Tibial nerve (tissue), 4 donors: ENCODE measurements around the gene MPV17. TPM values are rescaled to one million over a fixed set of nuclear protein-coding genes. Genes with fewer than 3 reads are reported as not detected.

Experiments used
- DNase-seq, 2 donors: peaks; one replicate each; pipeline ENCODE4 v3.0.0-alpha.2; 2019; ENCODE audit warnings: low spot score in 2 of 2
- H3K27ac ChIP-seq, 4 donors: fragments of 200-600 bp; sonication (generic) in 3 of 4; one replicate each; pipeline ENCODE4 v1.5.1; 2017 to 2019; ENCODE audit warnings: mild to moderate bottlenecking in 1 of 4
- H3K27me3 ChIP-seq, 2 donors: fragments of 200-600 bp; sonication (generic) in 1 of 2; one replicate each; pipeline versions ENCODE4 v1.5.1 to v1.6.0; 2017 to 2019
- H3K36me3 ChIP-seq, 3 donors: fragments of 200-600 bp; sonication (generic); one replicate each; pipeline ENCODE4 v1.5.1; 2018 to 2019
- H3K4me1 ChIP-seq, 4 donors: fragments of 200-600 bp; sonication (generic) in 3 of 4; one replicate each; pipeline ENCODE4 v1.5.1; 2017 to 2019
- H3K4me3 ChIP-seq, 4 donors: fragments of 200-600 bp; sonication (generic) in 3 of 4; one replicate each; pipeline ENCODE4 v1.5.1; 2017 to 2019; ENCODE audit warnings: mild to moderate bottlenecking in 1 of 4, moderate library complexity in 1 of 4
- H3K9me3 ChIP-seq, 4 donors: fragments of 200-600 bp; sonication (generic) in 3 of 4; one replicate each; pipeline ENCODE4 v1.5.1; 2017 to 2019
- EP300 ChIP-seq, 2 donors: sonication (generic); formaldehyde crosslinking; IDR thresholded peaks; one replicate each; pipeline ENCODE4 v1.6.1; 2017; ENCODE audit warnings: antibody characterized with exemption in 2 of 2, mild to moderate bottlenecking in 1 of 2
- POLR2A ChIP-seq, 2 donors: fragments of 450-650 bp; IDR thresholded peaks; one replicate each; pipeline ENCODE4 v1.6.1; 2017; ENCODE audit warnings: antibody characterized with exemption in 2 of 2, mild to moderate bottlenecking in 2 of 2, moderate library complexity in 2 of 2
- WGBS, 2 donors: methylation state at CpG; one replicate each; pipeline ENCODE4 v1.1.5; 2018; 5-methylcytosine and 5-hydroxymethylcytosine counted together
- total RNA-seq, 4 donors: library from RNA; depleted of rRNA; stranded (reverse); fragments of >200 nt; gene quantifications; one replicate each; pipeline ENCODE4 v1.1.0, GENCODE V29; 2016
- TF ChIP-seq, protein P1 (sequence below), 5 experiments: fragments of 200-600 bp in 3 of 5; fragments of 450-650 bp in 2 of 5; sonication (generic) in 3 of 5; IDR thresholded peaks; one replicate each; pipeline ENCODE4 v1.5.1; 2016 to 2019; ENCODE audit warnings: antibody characterized with exemption in 5 of 5, mild to moderate bottlenecking in 3 of 5, moderate library complexity in 2 of 5

MPV17 gene, protein sequence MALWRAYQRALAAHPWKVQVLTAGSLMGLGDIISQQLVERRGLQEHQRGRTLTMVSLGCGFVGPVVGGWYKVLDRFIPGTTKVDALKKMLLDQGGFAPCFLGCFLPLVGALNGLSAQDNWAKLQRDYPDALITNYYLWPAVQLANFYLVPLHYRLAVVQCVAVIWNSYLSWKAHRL
- 100 to 1,000 TPM in 1 of 4 donors, 10 to 100 TPM in 3; 68.4 to 105 (median 87.3) TPM for total RNA-seq

DNA sequence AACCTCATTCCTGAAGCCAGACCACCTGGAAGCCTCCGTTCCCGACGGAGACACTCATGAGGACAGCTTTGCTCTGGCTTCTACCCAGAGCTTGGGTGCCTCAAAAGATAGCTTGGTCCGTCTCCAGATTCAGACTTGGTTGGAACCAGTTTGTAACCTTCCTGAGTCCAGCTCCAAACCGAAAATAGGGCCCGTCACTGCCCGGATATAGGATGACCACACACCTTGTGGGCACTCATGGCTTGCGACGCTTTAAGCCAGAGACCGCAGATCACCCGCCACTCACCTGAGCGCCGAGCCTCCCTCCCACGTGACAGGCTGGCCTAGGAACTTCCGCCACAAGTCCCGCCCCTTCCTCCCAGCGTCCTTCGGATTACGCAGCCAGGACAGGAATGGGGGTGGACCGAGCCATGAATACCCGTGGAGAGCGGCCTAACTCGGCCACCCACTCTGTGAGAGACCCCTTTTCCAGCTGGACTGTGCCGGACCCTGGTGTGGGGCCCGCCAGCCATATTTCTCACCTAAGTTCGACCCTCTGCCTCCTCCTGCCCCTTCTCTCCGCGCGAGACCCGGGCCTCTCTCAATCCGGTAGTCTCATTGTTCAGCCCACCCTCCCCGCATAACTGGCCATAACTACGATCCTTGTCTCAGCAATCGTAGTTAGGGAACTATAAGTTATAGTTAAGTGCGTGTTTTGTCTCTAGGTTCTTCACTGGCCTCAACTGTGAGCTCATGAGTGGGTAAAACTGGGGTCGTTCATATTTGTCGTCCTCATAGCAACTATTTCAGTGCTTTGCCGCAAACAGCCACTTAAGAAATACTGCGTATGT is at the start of gene MPV17:
TSS of gene MPV17 (minus strand) at position 332 of the 830 bp plus-strand sequence. CDS start 580 bp downstream, outside the sequence.
- Histone ChIP-seq H3K27me3 (no peaks in the 10 kb centered on the region), H3K4me3 (peak within 1 kb of the TSS; percentile 59 to 85 (median 74)), H3K27ac (peak within 1 kb of the TSS; percentile 88 to 97 (median 96)), H3K4me1 (peaks cover 0 to 28% (median 15%) of the 10 kb centered on the region in 4 donors), H3K36me3 (peaks cover 0 to 23% (median 0%) of the 10 kb centered on the region in 3 donors), H3K9me3 (no peaks in the 10 kb centered on the region)
- WGBS, 2 donors, result 0% methylated on average over 25 to 38 of the region's 39 CpGs
- DNase-seq, result peak; percentile 77 to 87
- TF ChIP-seq EP300 (IDR thresholded peaks at IDR 0.05), result peak in 1 of 2 donors; percentile 95
- TF ChIP-seq, protein P1, sequence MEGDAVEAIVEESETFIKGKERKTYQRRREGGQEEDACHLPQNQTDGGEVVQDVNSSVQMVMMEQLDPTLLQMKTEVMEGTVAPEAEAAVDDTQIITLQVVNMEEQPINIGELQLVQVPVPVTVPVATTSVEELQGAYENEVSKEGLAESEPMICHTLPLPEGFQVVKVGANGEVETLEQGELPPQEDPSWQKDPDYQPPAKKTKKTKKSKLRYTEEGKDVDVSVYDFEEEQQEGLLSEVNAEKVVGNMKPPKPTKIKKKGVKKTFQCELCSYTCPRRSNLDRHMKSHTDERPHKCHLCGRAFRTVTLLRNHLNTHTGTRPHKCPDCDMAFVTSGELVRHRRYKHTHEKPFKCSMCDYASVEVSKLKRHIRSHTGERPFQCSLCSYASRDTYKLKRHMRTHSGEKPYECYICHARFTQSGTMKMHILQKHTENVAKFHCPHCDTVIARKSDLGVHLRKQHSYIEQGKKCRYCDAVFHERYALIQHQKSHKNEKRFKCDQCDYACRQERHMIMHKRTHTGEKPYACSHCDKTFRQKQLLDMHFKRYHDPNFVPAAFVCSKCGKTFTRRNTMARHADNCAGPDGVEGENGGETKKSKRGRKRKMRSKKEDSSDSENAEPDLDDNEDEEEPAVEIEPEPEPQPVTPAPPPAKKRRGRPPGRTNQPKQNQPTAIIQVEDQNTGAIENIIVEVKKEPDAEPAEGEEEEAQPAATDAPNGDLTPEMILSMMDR (IDR thresholded peaks at IDR 0.05), result peak in 1 of 5 experiments; percentile 21
- peak; percentile 42 to 87 for TF ChIP-seq POLR2A (IDR thresholded peaks at IDR 0.05)

DNA sequence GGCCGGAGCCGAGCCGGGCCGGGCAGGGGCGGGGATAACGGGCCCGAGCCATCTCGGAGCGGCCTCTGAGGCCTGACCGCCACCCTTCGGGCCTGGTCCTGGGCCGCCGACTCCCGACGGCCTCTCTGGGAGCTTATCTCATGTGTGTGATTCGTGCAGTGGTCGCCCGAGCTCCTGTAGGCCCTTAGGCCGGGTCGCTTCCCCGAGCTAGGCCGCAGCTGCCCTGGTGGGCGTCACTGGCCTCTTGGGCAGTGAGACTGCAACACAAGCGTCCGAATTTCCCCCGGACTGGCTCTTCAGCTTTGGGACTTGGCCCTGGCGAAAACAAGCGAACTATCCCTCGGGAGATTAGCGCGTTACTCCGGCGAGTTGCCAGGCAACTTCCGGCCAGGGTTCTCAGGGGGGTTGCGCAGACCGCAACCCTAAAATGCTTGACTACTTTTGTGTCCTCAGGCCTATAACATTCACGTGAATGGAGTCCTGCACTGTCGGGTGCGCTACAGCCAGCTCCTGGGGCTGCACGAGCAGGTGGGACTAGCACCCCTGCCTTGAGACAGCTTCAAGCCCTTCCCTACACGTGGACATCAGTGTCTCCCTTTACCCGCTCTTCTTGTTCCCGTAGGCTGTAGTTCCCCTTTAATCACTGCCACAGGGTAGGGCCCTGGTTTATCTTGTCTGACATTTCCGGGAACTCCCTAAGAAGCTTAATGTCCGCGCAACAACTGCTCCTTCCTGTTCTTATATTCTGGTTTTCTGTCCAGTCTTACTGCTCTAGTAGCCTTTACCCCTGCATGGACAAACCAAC is 48.1 kb upstream of the MPV17 start:
- WGBS, 2 donors, result 1 to 2% methylated on average over 22 to 41 of the region's 46 CpGs
- DNase-seq, result no peak
- TF ChIP-seq POLR2A (IDR thresholded peaks at IDR 0.05) (no peak), EP300 (IDR thresholded peaks at IDR 0.05) (no peak)
- TF ChIP-seq, protein P1 (IDR thresholded peaks at IDR 0.05), result no peak

DNA sequence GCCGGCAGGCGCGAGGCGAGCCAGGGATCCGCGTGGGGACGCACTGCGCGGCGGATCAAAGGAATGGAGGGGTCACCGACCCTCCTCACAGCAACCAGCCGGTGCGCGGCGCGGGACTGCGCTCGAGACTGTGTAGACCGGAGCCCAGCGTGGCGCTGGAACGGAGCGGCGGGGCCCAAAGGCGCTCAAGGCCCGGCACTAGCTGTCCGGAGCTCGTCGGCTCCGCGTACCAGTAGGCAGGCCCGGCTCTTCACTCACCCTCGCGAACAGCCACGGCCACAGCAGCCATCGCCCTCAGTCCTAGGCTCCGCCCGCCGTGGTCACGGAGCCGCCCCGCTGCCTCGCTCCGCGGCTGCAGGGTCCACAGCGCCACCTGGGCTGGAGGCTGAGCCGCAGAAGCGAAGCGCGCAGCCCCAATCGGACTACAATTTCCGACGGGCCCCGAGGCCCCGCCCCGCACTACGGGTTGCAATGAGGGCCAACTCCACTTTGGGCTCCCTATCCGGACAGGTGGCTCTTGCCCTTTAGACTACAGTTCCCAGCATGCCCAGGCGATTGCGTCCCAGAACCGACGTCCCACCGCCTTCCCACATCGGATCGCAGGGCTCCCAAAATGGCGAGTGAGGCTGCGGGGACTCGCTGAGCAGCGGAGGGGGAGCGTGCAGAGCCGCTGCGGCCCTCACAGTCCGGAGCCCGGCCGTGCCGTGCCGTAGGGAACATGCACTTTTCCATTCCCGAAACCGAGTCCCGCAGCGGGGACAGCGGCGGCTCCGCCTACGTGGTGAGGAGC is 47.3 kb upstream of the MPV17 start, which contains the start of the genes EIF2B4 and SNX17:
TSS of gene EIF2B4 (minus strand) at position 313 of the 790 bp plus-strand sequence. CDS start at position 289, 24 bp downstream.
TSS of gene SNX17 (plus strand) at position 591 of the 790 bp plus-strand sequence. CDS start at position 719, 128 bp downstream.
- Histone ChIP-seq H3K36me3 (peaks cover 6 to 69% (median 18%) of the 10 kb centered on the region in 3 donors), H3K27ac (peak within 1 kb of the TSS; percentile 78 to 97 (median 94)), H3K27me3 (no peaks in the 10 kb centered on the region), H3K4me3 (peak within 1 kb of the TSS; percentile 84 to 100 (median 98)), H3K4me1 (peaks cover 0 to 37% (median 28%) of the 10 kb centered on the region in 4 donors), H3K9me3 (no peaks in the 10 kb centered on the region)
- WGBS, 2 donors, result 0% methylated on average over 17 to 42 of the region's 85 CpGs
- peak; percentile 27 to 67 for TF ChIP-seq POLR2A (IDR thresholded peaks at IDR 0.05)
- peak; percentile 90 to 97 for TF ChIP-seq EP300 (IDR thresholded peaks at IDR 0.05)
- TF ChIP-seq, protein P1 (IDR thresholded peaks at IDR 0.05), result peak; percentile 55 to 92 (median 82)
- peak; percentile 97 to 98 for DNase-seq

More for the DNA sequence above, 48.1 kb upstream of the MPV17 start:
- H3K9me3 ChIP-seq, result no peaks in the 10 kb centered on the region
- peak overlapping the region; percentile 78 to 96 (median 92) for H3K27ac ChIP-seq
- no peaks in the 10 kb centered on the region for H3K27me3 ChIP-seq
- H3K4me3 ChIP-seq, result peak overlapping the region; percentile 84 to 100 (median 98)
- peaks cover 0 to 37% (median 28%) of the 10 kb centered on the region in 4 donors for H3K4me1 ChIP-seq
- peaks cover 6 to 69% (median 25%) of the 10 kb centered on the region in 3 donors for H3K36me3 ChIP-seq

DNA sequence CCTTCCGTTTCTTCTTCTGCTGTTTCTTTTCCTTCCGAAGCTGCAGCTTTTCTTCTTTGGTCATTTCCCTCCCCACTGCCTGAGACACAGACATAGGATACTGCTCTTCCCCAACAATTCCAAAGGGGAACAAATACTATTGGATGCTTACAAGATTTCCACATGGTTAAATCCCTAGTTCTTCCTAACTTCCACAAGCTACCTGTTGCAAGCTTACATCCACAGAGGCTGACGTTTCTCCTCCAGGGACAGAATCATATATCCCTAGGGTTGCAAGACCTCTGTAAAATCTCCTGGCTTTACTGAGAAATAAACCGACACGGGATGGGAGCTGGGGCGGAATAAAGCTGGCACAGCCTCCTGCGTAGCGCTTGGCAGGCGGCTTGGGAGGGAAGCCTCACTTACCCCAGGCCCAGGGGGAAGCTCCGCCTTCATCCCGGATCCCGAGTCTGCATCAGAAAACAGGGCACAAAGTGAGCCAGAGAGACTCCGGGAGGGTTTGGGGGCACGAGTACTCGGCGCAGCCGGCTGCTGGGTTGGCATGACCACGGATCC is 46.7 kb upstream of the MPV17 start:
- H3K36me3 ChIP-seq, result peaks cover 6 to 69% (median 11%) of the 10 kb centered on the region in 3 donors
- TF ChIP-seq, protein P1 (IDR thresholded peaks at IDR 0.05), result no peak
- H3K4me3 ChIP-seq, result peak overlapping the region; percentile 84 to 100 (median 98)
- peak overlapping the region; percentile 64 to 97 (median 94) for H3K27ac ChIP-seq
- no peaks in the 10 kb centered on the region for H3K27me3 ChIP-seq
- DNase-seq, result no peak
- 0 to 1% methylated on average over 16 to 18 of the region's 18 CpGs for WGBS, 2 donors
- peaks cover 0 to 37% (median 28%) of the 10 kb centered on the region in 4 donors for H3K4me1 ChIP-seq
- H3K9me3 ChIP-seq, result no peaks in the 10 kb centered on the region
